Stimulated activated naive CD8-positive, alpha-beta T cell treated with anti-CD3 and anti-CD28 coated beads, Interleukin-15, Interleukin-2, amounts not matched to agents 100 U/mL and 50 U/mL, for 24 hours (primary cell): Measurements from ENCODE around the gene ZNF687.

ENCODE experiments used
- ATAC-seq: fragments of 150-1000 bp; cut with Tn5 transposase; one replicate; pipeline ENCODE4 v1.10.0; 2021
- DNase-seq: peaks from one replicate; pipeline ENCODE4 v3.0.0; 2021

The ZNF687 gene

GRCh38 chr1:151282883-151283725, 1.0 kb downstream of the ZNF687 start:
- DNase-seq = peak; percentile 45
- no peak for ATAC-seq

DNA sequence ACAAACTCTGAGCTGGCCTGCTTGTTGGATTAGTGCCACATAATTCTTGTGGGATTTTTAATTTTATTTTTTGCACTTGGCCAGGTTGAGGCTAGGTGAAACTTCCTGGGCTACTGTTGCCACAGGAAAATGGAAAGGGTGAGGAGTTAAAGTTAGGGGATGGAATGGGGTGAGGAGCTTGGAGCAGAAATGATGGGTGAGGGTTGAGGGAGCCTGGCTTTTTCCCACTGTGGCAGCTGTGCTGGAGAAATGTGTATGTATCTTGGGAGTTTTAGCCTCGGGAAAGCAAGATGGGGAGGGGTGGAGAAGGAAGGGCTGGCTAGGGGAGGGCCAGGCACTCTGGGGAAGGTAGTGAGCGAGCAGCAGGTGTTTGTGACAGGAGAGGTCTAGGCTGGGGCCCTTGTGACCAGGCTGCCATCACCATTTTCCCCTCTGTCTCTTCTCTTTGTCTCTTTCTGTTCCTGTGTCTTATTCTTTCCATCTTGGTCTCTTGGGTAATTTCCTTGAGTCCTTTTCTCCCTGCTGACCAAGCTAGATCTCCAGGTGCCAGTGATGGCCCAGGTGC, 2.0 kb downstream of the ZNF687 start:
- DNase-seq = no peak
- no peak for ATAC-seq

DNA sequence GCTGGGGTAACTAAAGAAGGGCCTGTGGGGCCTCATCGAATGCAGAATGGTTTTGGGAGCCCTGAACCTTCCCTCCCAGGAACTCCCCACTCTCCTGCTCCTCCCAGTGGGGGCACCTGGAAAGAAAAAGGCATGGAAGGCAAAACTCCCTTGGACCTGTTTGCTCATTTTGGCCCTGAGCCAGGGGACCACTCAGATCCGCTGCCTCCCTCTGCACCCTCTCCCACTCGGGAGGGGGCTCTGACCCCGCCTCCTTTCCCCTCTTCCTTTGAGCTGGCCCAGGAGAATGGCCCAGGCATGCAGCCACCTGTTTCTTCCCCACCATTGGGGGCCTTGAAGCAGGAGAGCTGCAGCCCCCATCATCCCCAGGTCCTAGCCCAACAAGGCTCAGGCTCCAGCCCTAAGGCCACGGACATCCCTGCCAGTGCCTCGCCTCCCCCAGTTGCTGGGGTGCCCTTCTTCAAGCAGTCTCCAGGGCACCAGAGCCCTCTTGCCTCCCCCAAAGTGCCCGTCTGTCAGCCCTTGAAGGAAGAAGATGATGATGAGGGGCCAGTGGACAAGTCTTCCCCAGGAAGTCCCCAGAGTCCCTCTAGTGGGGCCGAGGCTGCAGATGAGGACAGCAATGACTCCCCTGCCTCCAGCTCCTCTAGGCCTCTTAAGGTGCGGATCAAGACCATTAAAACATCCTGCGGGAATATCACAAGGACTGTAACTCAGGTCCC, 4.7 kb downstream of the ZNF687 start:
- DNase-seq (no peak), ATAC-seq (no peak)

DNA sequence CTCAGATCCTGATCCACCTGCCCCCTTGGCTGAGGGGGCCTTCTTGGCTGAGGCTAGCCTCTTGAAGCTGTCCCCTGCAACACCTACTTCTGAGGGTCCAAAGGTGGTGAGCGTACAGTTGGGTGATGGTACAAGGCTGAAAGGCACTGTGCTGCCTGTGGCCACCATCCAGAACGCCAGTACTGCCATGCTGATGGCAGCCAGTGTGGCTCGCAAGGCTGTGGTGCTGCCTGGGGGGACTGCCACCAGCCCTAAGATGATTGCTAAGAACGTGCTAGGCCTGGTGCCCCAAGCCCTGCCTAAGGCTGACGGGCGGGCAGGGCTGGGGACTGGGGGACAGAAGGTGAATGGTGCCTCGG, 5.2 kb downstream of the ZNF687 start:
- DNase-seq (no peak), ATAC-seq (no peak)

DNA sequence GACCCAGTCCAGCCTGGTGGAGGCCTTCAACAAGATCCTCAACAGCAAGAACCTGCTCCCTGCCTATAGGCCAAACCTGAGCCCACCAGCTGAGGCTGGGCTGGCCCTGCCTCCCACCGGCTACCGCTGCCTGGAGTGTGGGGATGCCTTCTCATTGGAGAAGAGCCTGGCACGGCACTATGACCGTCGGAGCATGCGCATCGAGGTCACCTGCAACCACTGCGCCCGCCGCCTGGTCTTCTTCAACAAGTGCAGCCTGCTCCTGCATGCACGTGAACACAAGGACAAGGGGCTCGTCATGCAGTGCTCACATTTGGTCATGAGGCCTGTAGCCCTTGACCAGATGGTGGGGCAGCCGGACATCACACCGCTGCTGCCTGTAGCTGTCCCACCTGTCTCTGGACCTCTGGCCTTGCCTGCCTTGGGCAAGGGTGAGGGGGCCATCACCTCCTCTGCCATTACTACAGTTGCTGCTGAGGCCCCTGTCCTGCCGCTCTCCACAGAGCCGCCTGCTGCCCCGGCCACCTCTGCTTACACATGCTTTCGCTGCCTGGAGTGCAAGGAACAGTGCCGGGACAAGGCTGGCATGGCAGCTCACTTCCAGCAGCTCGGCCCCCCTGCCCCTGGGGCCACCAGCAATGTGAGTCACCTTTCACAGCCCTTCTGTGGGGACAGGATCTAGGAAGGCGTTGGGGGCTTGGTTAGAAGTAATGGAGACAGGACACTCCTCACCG, 5.8 kb downstream of the ZNF687 start:
- DNase-seq (no peak), ATAC-seq (no peak)

DNA sequence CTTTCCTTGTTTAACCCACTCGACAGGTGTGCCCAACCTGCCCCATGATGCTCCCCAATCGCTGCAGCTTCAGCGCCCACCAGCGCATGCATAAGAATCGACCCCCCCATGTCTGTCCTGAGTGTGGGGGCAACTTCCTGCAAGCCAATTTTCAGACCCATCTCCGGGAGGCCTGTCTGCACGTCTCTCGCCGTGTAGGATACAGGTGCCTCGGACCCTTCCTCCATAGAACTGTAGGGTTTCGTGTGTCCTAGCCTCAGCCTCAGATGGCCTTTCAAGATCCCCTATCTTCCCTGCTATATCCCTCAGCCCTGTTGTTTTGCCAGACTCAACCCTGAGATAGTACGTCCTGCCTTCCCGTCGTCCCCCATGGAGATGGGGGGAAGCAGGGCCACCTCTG, 6.4 kb downstream of the ZNF687 start:
- no peak for DNase-seq
- no peak for ATAC-seq

DNA sequence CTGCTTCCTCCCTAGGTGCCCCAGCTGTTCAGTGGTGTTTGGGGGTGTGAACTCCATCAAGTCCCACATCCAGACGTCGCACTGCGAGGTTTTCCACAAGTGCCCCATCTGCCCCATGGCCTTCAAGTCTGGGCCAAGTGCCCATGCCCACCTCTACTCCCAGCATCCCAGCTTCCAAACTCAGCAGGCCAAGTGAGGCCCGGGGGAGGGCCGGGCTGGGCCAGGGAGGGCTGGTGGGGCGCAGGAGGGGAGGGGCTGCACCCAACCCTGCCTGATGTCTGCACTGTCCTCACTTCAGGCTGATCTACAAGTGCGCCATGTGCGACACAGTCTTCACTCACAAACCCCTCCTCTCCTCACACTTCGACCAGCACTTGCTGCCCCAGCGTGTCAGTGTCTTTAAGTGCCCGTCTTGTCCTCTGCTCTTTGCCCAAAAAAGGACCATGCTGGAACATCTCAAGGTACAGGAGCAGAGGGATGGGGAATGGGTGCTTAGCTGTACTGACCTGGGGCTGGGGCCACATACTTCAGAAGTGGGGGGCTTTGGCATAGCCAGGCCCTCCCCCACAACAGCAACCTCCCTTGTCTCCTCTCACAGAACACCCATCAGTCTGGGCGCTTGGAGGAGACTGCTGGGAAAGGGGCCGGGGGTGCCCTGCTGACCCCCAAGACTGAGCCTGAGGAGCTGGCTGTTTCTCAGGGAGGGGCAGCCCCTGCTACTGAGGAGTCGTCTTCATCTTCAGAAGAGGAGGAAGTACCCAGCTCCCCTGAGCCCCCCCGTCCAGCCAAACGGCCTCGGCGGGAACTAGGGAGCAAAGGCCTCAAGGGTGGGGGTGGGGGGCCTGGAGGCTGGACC, 7.2 kb downstream of the ZNF687 start:
- ATAC-seq = no peak
- DNase-seq = no peak

DNA sequence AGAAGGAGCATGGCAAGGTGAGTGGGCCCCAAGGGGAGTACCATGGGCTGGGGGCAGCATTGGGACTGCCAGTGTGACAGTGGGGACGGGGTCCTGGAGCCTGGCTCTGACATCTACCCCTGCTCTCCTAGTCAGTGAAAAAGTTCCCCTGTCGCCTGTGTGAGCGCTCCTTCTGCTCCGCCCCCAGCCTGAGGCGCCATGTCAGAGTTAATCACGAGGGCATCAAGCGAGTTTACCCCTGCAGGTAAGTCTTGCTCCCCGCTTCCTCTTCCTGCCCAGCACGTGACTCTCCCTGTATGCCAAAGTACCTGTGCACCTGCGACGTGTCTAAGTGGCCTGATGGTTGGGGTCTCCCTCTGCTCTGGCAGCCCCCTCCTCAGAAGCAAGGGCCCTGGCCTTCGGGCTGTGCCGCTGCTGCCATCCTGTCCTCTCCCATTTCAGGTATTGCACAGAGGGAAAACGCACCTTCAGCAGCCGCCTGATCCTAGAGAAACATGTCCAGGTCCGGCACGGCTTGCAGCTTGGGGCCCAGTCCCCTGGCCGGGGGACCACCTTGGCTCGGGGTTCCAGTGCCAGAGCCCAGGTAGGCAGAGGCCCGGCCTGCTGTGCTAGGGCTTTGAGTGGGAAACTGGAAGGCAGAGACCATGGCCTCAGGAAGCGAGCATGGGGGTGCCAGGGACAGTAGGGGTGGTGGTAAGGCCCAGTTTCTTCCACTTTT, 8.1 kb downstream of the ZNF687 start:
- DNase-seq (no peak), ATAC-seq (no peak)

- DNase-seq (no peak), ATAC-seq (no peak)
These were observed 8.7 kb downstream of the ZNF687 start for GRCh38 chr1:151290709-151291303.

GRCh38 chr1:151292207-151293030, 10.3 kb downstream of the ZNF687 start:
- ATAC-seq = peak; percentile 29
- no peak for DNase-seq

- no peak for ATAC-seq
- no peak for DNase-seq
These were observed 11.0 kb downstream of the ZNF687 start for GRCh38 chr1:151293093-151293492.

- DNase-seq (no peak), ATAC-seq (no peak)
These were observed 12.8 kb downstream of the ZNF687 start for GRCh38 chr1:151294742-151295462.

DNA sequence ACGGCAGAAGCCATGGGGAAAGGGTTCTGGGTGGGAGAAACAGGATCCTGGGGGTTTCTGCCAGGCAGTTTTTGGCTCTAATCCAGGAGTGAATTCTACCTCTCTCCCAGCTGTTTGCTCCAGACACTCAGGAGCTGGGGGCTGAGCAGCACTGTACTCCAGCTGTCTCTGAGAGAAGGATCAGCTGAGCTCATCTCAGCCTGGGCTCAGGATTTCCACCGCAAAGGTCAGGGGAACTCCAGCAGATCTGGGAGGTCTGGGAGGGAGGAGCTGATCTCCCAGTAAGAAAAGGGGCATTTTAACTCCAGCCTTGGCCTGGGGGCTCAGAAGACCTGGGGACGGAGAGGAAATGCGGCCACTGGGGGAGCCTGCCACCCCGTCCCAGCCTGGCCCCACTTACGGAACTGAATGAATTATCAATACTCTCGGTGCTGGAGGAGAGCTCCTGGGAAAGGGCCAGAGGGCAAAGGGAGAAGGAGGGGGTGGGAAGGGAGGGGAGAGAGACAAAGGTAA, 27.8 kb downstream of the ZNF687 start:
- DNase-seq = no peak
- no peak for ATAC-seq

GRCh38 chr1:151311011-151311410, 28.9 kb downstream of the ZNF687 start:
- DNase-seq = no peak
- ATAC-seq = no peak

GRCh38 chr1:151311589-151312331, 29.7 kb downstream of the ZNF687 start:
- peak; percentile 100 for ATAC-seq
- peak; percentile 82 for DNase-seq

DNA sequence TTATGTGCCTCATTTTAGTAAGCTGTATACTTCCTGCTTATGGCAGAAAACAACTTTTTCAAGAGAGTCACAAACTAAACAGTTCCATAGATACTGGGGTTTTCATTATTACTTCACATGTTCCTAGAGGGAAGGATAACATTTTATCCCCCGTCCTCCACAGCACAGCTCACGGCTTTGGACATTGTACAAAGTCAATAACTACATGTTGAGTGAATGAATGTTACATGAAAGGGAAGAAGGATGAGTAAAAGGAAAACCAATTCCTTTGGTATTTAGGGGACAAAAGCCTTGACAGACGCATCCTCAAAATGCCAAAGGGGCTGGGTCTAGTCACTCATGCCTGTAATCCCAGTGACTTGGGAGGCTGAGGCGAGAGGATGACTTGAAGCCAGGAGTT, 30.3 kb downstream of the ZNF687 start:
- ATAC-seq = no peak
- no peak for DNase-seq

GRCh38 chr1:151312826-151313225, 30.7 kb downstream of the ZNF687 start:
- DNase-seq (no peak), ATAC-seq (no peak)

- DNase-seq = no peak
- ATAC-seq = no peak
These were observed 31.4 kb downstream of the ZNF687 start for GRCh38 chr1:151313501-151313900.
